H1 (cell line): ENCODE measurements around the gene TMEM45B. TPM values are rescaled to one million over a fixed set of nuclear protein-coding genes. Genes with fewer than 3 reads are reported as not detected.

Experiments used
- CTCF ChIA-PET: fragments of 300-600 bp; sonication (Branson Sonifier 250); formaldehyde crosslinking; loops from one replicate; lab custom pipeline; 2021; ENCODE audit not compliant: partially characterized antibody; lab: Charles Lee
- POLR2A ChIA-PET: fragments of 300-600 bp; sonication (Branson Sonifier 250); formaldehyde crosslinking; loops from one replicate; lab custom pipeline; 2021; ENCODE audit warnings: inconsistent platforms; ENCODE audit not compliant: partially characterized antibody; lab: Charles Lee
- DNase-seq, 2 experiments: peaks; one replicate each; pipeline versions ENCODE4 v3.0.0 to v3.0.0-alpha.2; 2010 to 2022; ENCODE audit warnings: low spot score in 2 of 2, low read depth in 1 of 2, mixed read lengths in 1 of 2
- FAIRE-seq: peaks from 2 replicates; lab custom pipeline; 2011; peaks lifted over from hg19 to GRCh38; lab: Jason Lieb, UNC
- H2AFZ ChIP-seq: 2 replicates; pipeline ENCODE4 v1.8.1; 2012; ENCODE audit warnings: low read length, inconsistent platforms
- H2AK5ac ChIP-seq: 2 replicates; pipeline ENCODE4 v1.6.1; 2013; ENCODE audit warnings: low read depth, low read length
- H2BK120ac ChIP-seq: replicated peaks from 2 replicates; pipeline ENCODE3; 2013; ENCODE audit warnings: low read depth, low read length, inconsistent platforms
- H2BK12ac ChIP-seq: 2 replicates; pipeline ENCODE4 v1.6.1; 2013; ENCODE audit warnings: low read depth, low read length
- H2BK15ac ChIP-seq: 2 replicates; pipeline ENCODE4 v1.6.1; 2013; ENCODE audit warnings: low read length
- H2BK20ac ChIP-seq: 2 replicates; pipeline ENCODE4 v1.6.1; 2013; ENCODE audit warnings: low read length
- H2BK5ac ChIP-seq: 2 replicates; pipeline ENCODE4 v1.6.1; 2013; ENCODE audit warnings: low read depth, low read length
- H3K14ac ChIP-seq: 2 replicates; pipeline ENCODE4 v1.6.1; 2013; ENCODE audit warnings: inconsistent platforms; ENCODE audit not compliant: insufficient read length
- H3K18ac ChIP-seq: 2 replicates; pipeline ENCODE4 v1.6.1; 2013; ENCODE audit warnings: low read length; ENCODE audit errors: extremely low read depth
- H3K23ac ChIP-seq: 2 replicates; pipeline ENCODE4 v1.6.1; 2013; ENCODE audit warnings: inconsistent platforms; ENCODE audit not compliant: insufficient read length
- H3K23me2 ChIP-seq: 2 replicates; pipeline ENCODE4 v1.6.1; 2013; ENCODE audit warnings: low read depth, low read length
- H3K27ac ChIP-seq: 2 replicates; pipeline ENCODE4 v1.6.1; 2011; ENCODE audit warnings: low read depth, low read length, inconsistent platforms
- H3K27me3 ChIP-seq, 4 experiments: replicated peaks in 1 of 4; 1 replicate in 1 of 4; 2 replicates in 3 of 4; pipeline versions ENCODE4 v1.6.1 to v1.8.1; 2011 to 2013; ENCODE audit warnings: low read length in 3 of 4, mild to moderate bottlenecking in 3 of 4, inconsistent platforms in 2 of 4, mixed read lengths in 2 of 4, moderate library complexity in 1 of 4; ENCODE audit not compliant: control insufficient read depth in 3 of 4, insufficient read depth in 3 of 4; ENCODE audit errors: extremely low read depth in 1 of 4
- H3K36me3 ChIP-seq, 4 experiments: 2 replicates each; pipeline versions ENCODE4 v1.6.1 to v1.8.1; 2011 to 2013; ENCODE audit warnings: mild to moderate bottlenecking in 4 of 4, low read length in 3 of 4, moderate library complexity in 2 of 4, control low read depth in 1 of 4, inconsistent platforms in 1 of 4; ENCODE audit not compliant: insufficient read depth in 4 of 4, control insufficient read depth in 2 of 4
- H3K4ac ChIP-seq: replicated peaks from 2 replicates; pipeline ENCODE3; 2013; ENCODE audit warnings: low read length, low read depth, mixed read lengths, inconsistent platforms; ENCODE audit not compliant: insufficient read length
- H3K4me1 ChIP-seq, 4 experiments: replicated peaks in 1 of 4; 1 replicate in 1 of 4; 2 replicates in 3 of 4; pipeline versions ENCODE4 v1.6.1 to v1.8.1; 2011 to 2013; ENCODE audit warnings: low read length in 3 of 4, inconsistent platforms in 2 of 4, mixed read lengths in 1 of 4; ENCODE audit not compliant: insufficient read depth in 4 of 4, control insufficient read depth in 3 of 4
- H3K4me2 ChIP-seq, 2 experiments: 2 replicates each; pipeline versions ENCODE4 v1.6.1 to v1.8.1; 2011 to 2013; ENCODE audit warnings: low read depth in 2 of 2, low read length in 2 of 2, control low read depth in 1 of 2, inconsistent platforms in 1 of 2, mild to moderate bottlenecking in 1 of 2; ENCODE audit not compliant: insufficient read depth in 1 of 2
- H3K4me3 ChIP-seq, 4 experiments: fragments of 200-600, 300-600 bp in 1 of 4; sonication (generic), shearing (Covaris generic), sonication (Bioruptor Twin) in 1 of 4; 2 replicates each; pipeline versions ENCODE4 v1.5.1 to v1.8.1; 2011 to 2016; ENCODE audit warnings: low read length in 4 of 4, low read depth in 3 of 4, control low read depth in 2 of 4, inconsistent platforms in 2 of 4, mild to moderate bottlenecking in 2 of 4, mixed read lengths in 1 of 4, moderate library complexity in 1 of 4; ENCODE audit not compliant: insufficient read depth in 2 of 4; ENCODE audit errors: extremely low read depth in 1 of 4
- H3K56ac ChIP-seq: replicated peaks from 2 replicates; pipeline ENCODE3; 2013; ENCODE audit warnings: low read depth, mild to moderate bottlenecking, mixed read lengths, low read length, inconsistent platforms; ENCODE audit not compliant: insufficient read length
- H3K79me1 ChIP-seq: 2 replicates; pipeline ENCODE4 v1.6.1; 2013; ENCODE audit warnings: low read depth, low read length, control low read depth
- H3K79me2 ChIP-seq, 2 experiments: 2 replicates each; pipeline versions ENCODE4 v1.6.1 to v1.8.1; 2012 to 2013; ENCODE audit warnings: low read length in 2 of 2, mild to moderate bottlenecking in 2 of 2, inconsistent platforms in 1 of 2; ENCODE audit not compliant: insufficient read depth in 2 of 2, control insufficient read depth in 1 of 2
- H3K9ac ChIP-seq, 4 experiments: replicated peaks in 1 of 4; 1 replicate in 1 of 4; 2 replicates in 3 of 4; pipeline versions ENCODE4 v1.6.1 to v1.8.1; 2011 to 2013; ENCODE audit warnings: low read depth in 3 of 4, low read length in 3 of 4, control low read depth in 2 of 4, mild to moderate bottlenecking in 2 of 4, moderate library complexity in 2 of 4, inconsistent platforms in 1 of 4; ENCODE audit errors: extremely low read depth in 1 of 4
- H3K9me3 ChIP-seq, 2 experiments: 2 replicates each; pipeline versions ENCODE4 v1.6.1 to v1.8.1; 2012 to 2013; ENCODE audit warnings: mild to moderate bottlenecking in 2 of 2, moderate library complexity in 2 of 2, control low read depth in 1 of 2, inconsistent platforms in 1 of 2, low read depth in 1 of 2, low read length in 1 of 2, mixed read lengths in 1 of 2; ENCODE audit not compliant: insufficient read depth in 2 of 2
- H4K20me1 ChIP-seq, 2 experiments: replicated peaks in 1 of 2; 2 replicates each; pipeline versions ENCODE3 to v1.8.1; 2011 to 2013; ENCODE audit warnings: inconsistent platforms in 2 of 2, low read length in 2 of 2, mild to moderate bottlenecking in 1 of 2; ENCODE audit not compliant: insufficient read depth in 2 of 2, control insufficient read depth in 1 of 2
- H4K5ac ChIP-seq: 2 replicates; pipeline ENCODE4 v1.6.1; 2013; ENCODE audit warnings: low read length, low read depth, mixed read lengths, inconsistent platforms; ENCODE audit not compliant: insufficient read length
- H4K8ac ChIP-seq: 2 replicates; pipeline ENCODE4 v1.8.0; 2013; ENCODE audit warnings: mild to moderate bottlenecking, moderate library complexity, low read length, inconsistent platforms; ENCODE audit not compliant: insufficient read depth; ENCODE audit errors: extremely low read depth
- H4K91ac ChIP-seq: replicated peaks from 2 replicates; pipeline ENCODE3; 2013; ENCODE audit warnings: low read length, mixed read lengths, inconsistent platforms; ENCODE audit not compliant: insufficient read length
- TAF1 ChIP-seq: IDR thresholded peaks from 2 replicates; pipeline ENCODE4 v1.6.1; 2011; ENCODE audit warnings: mild to moderate bottlenecking, low read depth, low read length
- WGBS, 2 experiments: shearing (Covaris generic) in 1 of 2; methylation state at CpG; one replicate each; pipeline versions ENCODE4 v1.1.6 to v1.1.7; 2013 to 2015; ENCODE audit warnings: low lambda C conversion rate in 2 of 2, mixed read lengths in 2 of 2, inconsistent platforms in 1 of 2, low coverage in 1 of 2, missing lambda C conversion rate in 1 of 2; ENCODE audit not compliant: insufficient replicate concordance in 2 of 2, insufficient coverage in 1 of 2, insufficient read length in 1 of 2; ENCODE audit errors: extremely low coverage in 1 of 2, missing lambda C conversion rate in 1 of 2; 5-methylcytosine and 5-hydroxymethylcytosine counted together
- polyA plus RNA-seq, 7 experiments: library from polyadenylated mRNA; depleted of rRNA in 3 of 7; stranded (reverse) in 5 of 7; unstranded in 2 of 7; fragments of >200 nt in 5 of 7; fragments of 200-250 nt in 2 of 7; gene quantifications; 1 replicate in 5 of 7; 2 replicates in 1 of 7; 4 replicates in 1 of 7; pipeline versions ENCODE4 v1.2.1 to v1.2.3, GENCODE V29; 2011 to 2013; ENCODE audit warnings: missing spikeins in 2 of 7, mixed read lengths in 2 of 7
- small RNA-seq: library from polyadenylated mRNA; stranded (forward); fragments of <200 nt; extraction: miRNeasy Mini kit (QIAGEN cat#:217004); gene quantifications from one replicate; pipeline ENCODE3, GENCODE V24; 2013; ENCODE audit not compliant: insufficient read depth
- total RNA-seq: library from RNA; stranded (reverse); fragmentation: NEBNext Ultra II Directional; extraction: Animal tissue kit (Norgen Biotek cat#: 25700); gene quantifications from 2 replicates; pipeline ENCODE4 v1.2.1, GENCODE V29; 2021

Gene TMEM45B
- total and polyA plus RNA-seq, 2 of the 8 experiments (the other 6 are each of a cell fraction or from before 2014, with no cell fraction given), result 0.23 TPM; not detected in 1

GRCh38 chr11:129905402-129905801 is 89.8 kb downstream of the TMEM45B start:
- Histone ChIP-seq H3K14ac (no peak overlapping the region), H2BK12ac (no peak overlapping the region), H2BK20ac (no peak overlapping the region), H3K56ac (no peak overlapping the region), H3K23me2 (no peaks in the 10 kb centered on the region), H3K4me2 (no peak overlapping the region), H4K20me1 (peaks cover 0 to 2% of the 10 kb centered on the region in 2 experiments), H3K23ac (no peak overlapping the region), H2AFZ (no peak overlapping the region), H3K79me1 (no peaks in the 10 kb centered on the region), H2AK5ac (no peak overlapping the region), H2BK15ac (no peak overlapping the region), H3K27me3 (no peaks in the 10 kb centered on the region), H3K9me3 (no peaks in the 10 kb centered on the region), H4K8ac (no peak overlapping the region), H3K9ac (no peak overlapping the region), H3K79me2 (no peaks in the 10 kb centered on the region), H2BK120ac (no peak overlapping the region), H3K4me3 (no peak overlapping the region), H3K36me3 (peaks cover 0 to 46% (median 23%) of the 10 kb centered on the region in 4 experiments; a peak in 5 of 8 replicates), H3K27ac (no peak overlapping the region), H2BK5ac (no peak overlapping the region)
- POLR2A ChIA-PET, result interaction anchor here (1.4 kb wide), 1 partner anchor 11 kb away, joined by 4 read pairs; no protein-coding TSS in a partner anchor
- no peak for DNase-seq
- WGBS, 2 experiments, result 93% methylated on average over 8 of the region's 8 CpGs; no CpG with 5 or more reads in 1 of the 2 experiments
- CTCF ChIA-PET, result interaction anchor here (0.6 kb wide), 1 partner anchor 9 kb away, joined by 3 read pairs; no protein-coding TSS in a partner anchor
- no peak for FAIRE-seq
- TF ChIP-seq TAF1, result no peak
- TF ChIP-seq, all 59 proteins: peak for 0
- Histone ChIP-seq H4K5ac (no peak overlapping the region), H3K4ac (no peak overlapping the region), H3K18ac (no peak overlapping the region), H4K91ac (no peak overlapping the region), H3K4me1 (no peaks in the 10 kb centered on the region)

Small RNA genes lying within 50 kb of the gene (small RNA-seq; reads per million reads assigned to genes)
- not detected for gene AP003327.1

Other genes with a start within 250 kb of the TMEM45B start
- 27.9 and 31.0 TPM in 2 replicates for gene NFRKB, start 79.7 kb downstream of the TMEM45B start, total RNA-seq
- gene NFRKB, start 79.7 kb downstream of the TMEM45B start, polyA plus RNA-seq (2011; rRNA removed), result 17.0 and 22.2 TPM in 2 replicates
- gene PRDM10, start 187.0 kb downstream of the TMEM45B start, total RNA-seq, result 16.0 and 19.2 TPM in 2 replicates
- 15.5 and 20.8 TPM in 2 replicates for gene PRDM10, start 187.0 kb downstream of the TMEM45B start, polyA plus RNA-seq (2011; rRNA removed)